Measurements from ENCODE around the gene GSK3B.
"Not testable (repeated sequence)": the region's sequence is repeated elsewhere in the genome, so short reads cannot be mapped to it uniquely, and the experiment has no call there.

Gene GSK3B

DNA sequence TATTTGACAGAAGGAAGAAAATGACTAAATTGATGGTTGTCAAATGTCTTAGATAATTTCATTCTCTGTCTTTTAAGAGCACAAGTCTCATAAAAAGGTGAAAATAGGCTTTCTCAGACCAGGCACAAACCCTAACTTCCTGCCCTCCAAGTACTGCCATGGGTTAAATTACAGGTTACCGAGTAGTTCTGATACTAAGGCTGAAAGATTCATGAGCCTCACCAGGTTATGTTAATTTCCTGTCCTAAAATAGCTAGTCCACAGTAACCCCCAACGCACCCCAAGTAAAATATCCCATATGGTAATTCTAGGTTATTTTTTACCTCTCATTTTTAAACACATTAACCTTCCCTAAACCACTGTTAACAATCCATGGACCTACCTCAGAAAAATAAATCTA, 42.0 kb downstream of the GSK3B start:
- ATAC-seq = peak in 1 of 2 donors; percentile 44

DNA sequence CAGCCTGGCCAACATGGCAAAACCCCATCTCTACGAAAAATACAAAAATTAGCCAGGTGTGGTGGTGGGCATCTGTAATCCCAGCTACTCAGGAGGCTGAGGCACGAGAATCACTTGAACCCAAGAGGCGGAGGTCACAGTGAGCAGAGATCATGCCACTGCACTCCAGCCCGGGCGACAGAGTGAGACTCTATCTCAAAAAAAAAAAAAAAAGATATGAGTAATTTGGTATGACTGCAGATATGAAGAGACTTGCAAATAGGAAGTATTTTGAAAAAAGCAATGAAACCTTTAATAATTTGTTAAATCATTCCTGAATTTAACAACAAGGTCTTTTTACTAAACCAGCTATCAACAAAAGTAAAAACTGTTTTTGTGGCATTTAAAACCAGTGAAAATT, 42.7 kb downstream of the GSK3B start:
- ATAC-seq = not testable (repeated sequence)

DNA sequence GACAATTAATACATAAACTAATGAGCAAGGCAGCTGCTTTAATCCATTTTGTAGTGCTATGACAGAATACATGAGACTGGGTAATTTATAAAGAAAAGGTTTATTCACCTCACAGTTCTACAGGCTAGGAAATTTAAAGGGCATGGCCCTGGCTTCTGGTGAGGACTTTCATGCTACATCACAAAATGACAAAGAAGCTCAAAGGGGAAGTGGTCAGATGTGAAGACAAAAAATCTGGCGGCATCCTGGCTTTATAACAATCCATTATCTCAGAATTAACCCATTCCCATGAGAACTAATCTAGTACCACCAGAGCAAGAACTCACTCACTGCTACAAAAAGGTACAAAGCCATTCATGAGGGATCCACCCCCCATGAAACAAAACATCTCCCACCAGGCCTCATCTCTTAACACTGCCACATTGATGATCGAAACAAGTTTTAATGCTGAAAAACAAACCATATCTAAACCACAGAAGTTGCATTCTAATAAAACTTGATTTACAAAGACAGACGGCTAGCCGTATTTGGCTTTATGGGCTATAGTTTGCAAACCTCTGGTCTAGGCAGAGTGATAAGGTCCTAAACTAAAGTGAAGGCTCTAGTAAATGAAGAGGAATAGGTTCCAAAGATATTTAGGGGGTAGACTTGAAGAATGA, 44.2 kb downstream of the GSK3B start:
- no peak for ATAC-seq

DNA sequence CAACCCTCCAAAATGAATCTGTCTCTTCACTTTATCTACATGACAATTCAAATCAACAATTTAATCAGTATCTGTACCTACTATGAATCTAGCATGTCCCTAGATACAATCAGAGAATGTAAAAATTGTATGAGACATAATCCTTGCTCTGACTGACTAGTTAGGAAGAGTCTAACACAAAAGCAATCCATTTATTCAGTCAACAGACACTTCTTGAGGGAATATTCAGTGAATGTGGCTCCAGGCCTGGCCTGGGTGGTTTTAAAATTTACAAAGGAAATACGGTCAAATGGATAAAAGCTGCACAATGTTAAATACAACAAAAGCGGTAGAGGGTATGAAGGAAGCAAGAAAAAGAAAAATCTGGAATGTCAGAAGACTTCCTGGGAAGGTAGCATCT, 45.2 kb downstream of the GSK3B start:
- no peak for ATAC-seq

DNA sequence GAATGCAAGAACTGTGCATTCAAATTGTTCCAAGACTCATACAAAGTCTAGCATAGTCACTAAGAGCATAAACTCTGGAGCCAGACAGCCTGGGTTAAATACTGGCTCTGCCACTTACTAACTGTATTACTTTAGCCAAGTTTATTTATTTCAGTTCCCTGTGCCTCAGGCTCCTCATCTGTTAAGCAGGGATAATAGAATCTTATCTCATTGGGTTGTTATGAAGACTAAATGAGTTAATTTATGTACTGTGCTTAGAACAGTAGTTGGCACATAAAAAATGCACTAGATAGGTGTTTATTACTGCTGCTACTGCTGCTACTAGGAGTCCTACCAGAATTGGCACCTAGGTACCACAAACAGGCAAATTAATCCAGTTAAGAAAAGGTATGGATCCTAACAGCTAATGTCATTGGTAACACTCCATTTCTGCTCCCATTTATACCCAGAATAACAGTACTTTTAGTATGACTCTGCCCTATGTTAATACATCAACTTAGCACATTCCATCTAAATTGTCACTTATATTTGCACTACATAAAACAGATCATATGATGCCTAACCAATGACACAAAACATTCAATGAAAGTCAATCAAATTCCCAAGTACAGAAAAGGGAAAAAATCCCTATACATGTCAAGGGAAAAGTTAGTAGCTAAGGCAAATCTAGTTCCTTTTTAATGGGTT, 45.7 kb downstream of the GSK3B start:
- no peak for ATAC-seq

DNA sequence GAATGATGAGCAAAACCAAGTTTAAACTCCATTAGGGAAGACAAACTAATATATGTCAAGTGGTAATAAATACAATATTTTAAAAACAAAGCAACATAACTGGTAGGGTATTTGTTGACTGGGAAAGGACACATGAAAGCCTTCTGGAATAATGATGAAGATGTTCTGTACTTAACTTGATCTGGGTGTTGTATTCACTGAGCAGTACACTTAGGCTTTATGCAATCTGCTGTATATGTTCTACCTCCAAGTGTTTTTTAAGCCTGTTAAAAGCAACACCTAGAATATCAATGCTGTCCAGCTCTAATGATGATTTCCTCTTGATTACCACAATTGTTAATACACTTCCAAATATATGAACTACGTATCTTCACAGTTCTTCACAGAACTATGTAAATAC, 46.6 kb downstream of the GSK3B start:
- ATAC-seq = no peak

DNA sequence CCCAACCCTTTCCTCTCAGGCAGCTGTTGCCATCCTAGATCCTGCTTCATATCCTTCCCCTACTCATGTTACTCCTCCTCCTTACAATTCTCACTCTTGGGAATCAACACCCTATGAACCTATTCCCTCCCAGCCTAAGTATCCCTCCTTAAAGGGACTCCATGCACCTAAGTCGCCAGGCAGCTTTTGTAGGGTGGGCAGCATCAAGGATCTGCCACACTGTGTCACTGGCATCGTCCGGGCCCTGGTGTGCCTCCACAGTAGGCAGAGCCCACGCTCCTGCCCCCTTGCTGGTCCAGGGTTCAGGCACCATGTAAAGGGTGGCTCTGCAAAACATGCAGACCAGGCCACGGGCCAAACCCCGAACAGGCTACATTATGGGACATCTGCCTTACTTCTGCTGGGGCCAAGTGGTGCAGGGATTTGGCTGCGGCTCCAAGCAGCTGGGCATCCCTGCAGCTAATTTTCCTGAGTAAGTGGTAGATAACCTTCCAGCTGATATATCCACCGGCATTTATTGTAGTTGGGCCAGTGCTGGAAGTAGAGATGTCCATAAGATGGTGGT, 53.4 kb downstream of the GSK3B start:
- no peak for ATAC-seq

DNA sequence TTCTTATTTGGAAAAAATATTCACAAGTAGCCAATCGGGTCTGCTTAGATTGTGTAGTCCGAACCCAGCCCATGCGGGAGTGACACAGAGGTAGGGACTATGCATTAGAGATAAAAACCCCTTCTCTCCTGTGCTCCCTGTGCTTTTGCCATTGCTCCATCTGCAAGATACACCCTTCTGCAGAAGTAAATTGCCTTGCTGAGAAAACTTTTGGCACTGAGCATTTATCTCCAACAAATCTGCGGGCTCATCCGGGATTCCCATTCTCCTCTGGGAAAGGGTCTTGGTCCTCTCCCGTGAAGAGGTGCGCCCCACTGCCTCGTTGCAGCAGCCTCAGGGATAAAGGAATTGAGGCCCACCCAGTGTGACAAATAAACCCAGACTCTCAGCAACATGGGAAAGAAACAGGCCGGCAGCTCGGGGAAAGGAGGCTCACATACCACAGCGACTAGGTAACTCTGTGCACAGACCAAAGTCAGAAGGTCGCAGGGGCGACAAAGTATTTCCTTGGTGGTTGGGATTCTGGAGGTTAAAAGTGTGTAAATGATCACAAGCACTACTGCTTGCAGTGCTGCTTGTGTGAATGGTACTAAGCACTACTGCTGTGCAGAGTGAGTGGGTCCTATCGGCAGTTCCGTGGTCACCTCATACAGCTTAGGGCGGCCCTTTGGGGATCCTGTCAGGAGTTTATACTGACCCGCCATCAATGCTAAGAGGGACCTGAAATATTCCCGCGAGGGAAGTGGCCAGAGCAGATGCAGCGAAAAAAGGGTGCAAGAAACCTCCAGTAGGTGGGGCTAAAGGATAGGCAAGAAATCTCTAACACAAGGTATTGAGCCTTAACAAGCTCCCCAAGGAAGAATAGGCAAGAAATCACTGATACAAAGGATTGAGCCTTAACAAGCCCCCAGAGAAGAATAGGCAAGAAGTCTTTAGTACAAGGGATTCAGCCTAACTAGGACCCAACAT, 54.3 kb downstream of the GSK3B start:
- no peak for ATAC-seq

DNA sequence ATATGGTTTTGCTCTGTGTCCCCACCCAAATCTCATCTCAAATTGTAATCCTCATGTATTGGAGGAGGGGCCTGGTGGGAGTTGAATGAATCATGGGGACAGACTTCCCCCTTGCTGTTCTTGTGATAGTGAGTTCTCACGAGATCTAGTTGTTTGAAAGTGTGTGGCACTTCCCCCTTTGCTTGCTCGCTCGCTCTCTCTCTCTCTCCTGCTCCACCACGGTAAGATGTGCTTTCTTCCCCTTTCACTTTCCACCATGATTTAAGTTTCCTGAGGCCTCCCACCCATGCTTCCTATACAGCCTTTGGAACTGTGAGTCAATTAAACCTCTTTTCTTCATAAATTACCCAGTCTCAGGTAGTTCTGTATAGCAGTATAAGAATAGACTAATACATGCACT, 60.7 kb downstream of the GSK3B start:
- no peak for ATAC-seq

DNA sequence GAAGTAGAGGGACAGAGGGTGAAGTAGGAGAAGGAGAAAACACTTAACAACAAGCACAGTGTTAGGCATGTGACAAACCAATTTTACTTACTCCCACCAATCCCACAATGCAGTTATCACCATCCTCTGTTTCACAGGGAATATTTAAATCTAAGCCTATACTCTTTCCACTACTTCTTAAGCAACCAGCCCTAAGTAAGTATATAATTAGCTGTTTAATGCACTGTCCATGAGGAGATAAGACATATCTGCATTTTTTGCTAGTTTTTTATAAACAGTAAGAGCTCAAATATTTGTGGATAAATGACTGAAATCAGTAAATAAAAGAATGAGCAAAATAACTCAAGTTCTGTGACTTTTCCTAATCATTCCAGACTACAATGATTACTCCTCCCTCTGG, 62.7 kb downstream of the GSK3B start:
- no peak for ATAC-seq

DNA sequence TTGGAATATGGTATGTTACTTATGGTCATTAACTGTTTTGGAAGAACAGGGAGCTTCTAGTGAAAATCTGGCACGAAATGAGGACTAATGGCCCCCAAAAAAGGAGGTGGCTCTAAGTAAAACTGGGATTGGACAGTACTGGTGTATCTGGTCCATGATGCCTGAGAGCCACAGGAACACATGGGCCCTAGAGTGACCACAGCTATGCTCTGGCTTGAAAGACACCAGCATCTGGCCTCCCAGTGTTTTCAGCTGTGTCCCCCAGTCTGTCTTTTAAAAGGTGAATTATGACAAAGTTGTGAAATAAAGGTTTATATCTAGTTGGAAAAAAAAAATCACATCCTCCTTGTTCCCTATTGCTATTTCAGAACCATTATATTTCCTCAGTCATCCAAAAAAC, 64.5 kb downstream of the GSK3B start:
- ATAC-seq = no peak

DNA sequence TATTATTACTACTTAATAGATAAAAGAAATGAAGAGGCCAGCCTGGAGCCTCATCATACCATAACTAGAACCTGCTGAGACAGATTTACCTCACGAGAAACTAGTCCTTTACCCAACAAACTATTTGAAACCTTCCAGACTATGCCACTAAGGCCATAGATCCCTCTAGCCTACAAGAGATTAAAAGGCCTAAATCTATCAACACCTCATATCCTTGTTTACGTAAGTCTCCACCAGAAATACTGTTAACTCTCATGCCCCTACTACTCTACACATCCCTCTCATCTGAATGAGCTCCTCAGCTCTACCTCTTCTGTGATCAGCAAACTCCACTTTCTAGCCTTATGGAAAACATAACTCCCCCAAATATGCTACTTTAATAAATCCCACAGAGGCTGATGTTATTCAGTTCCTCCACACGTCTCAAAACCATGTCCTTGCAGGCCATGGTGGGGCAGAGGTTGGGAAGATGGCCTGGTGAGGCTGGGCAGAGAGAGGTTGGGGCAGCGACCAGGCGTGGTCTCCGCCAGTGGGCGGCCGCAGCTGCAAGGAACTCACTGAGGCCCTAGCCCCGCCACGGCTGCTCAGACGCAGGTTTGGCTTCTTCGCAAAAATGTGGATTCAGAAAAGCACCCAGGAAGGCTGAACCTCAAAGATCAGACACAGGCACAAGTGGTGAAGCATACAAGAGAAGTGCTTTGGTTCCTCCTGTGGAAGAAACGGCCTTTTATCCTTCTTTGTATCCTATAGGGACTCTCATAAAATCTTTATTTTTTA, 65.8 kb downstream of the GSK3B start:
- no peak for ATAC-seq

DNA sequence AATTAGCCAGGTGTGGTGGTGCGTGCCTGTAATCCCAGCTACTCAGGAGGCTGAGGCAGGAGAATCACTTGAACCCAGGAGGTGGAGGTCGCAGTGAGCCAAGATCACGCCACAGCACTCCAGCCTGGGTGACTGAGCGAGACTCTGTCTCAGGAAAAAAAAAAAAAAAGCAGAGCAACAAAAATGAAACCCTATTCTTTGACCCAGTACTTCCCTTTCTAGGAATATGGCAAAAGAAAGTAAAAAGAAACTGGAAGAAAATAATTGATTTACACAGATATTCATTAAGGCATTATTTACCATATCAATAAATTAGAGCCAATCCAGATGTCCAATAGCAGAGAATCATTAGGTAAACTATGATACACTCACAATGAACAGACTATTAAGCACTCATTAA, 67.0 kb downstream of the GSK3B start:
- no peak for ATAC-seq

DNA sequence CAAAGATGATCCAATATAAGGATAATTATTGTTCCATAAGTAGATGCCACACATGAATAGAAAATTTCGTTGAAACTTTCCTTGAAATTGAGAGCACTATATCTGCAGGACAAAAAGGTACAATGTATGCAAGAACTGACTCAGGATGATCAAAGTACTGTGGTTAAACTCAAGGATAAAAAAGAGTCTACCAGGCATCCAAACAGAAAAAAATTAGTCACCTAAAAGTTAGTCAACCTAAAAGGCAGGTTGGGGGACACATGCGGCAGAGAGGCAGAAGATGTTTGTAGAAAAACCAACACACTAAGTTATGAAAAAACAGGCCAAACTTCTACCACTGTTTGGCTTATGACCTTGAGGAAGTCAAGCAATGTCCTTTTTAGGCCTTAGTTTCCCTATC, 68.7 kb downstream of the GSK3B start:
- peak; percentile 68 to 92 for ATAC-seq

DNA sequence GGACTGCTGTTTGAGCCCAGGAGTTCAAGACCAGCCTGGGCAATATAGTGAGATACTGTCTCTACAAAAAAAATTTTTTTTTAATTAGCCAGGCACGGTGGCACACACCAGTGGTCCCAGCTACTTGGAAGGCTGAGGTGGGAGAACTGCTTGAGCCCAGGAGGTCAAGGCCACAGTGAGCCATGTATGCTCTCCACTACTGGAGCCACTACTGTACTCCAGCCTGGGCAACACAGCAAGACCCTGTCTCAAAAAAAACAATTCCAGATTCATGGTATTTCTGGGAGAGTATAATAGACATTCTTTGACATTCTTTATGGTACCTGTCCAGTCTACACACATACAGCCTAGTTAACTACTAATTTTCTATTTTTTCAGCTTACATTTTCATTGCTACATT, 70.1 kb downstream of the GSK3B start:
- ATAC-seq = no peak

DNA sequence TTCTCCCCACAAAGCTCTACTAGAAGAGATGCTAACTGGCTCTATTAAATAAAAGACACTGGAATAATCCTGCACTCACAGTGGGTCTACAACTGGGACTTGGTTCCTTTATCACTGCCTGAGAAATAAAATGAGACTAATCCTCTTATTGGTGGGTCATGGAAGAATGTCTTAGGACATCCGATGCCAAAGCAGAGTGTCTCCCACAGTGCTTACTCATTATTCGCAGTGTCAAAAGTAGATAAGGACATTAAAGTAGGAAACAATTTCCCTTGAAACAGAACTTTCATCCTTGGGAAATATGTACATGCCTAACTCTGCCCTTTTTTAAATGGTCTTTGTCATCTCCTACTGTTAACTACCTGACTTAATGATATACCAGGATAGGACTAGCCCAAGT, 71.5 kb downstream of the GSK3B start:
- no peak for ATAC-seq

DNA sequence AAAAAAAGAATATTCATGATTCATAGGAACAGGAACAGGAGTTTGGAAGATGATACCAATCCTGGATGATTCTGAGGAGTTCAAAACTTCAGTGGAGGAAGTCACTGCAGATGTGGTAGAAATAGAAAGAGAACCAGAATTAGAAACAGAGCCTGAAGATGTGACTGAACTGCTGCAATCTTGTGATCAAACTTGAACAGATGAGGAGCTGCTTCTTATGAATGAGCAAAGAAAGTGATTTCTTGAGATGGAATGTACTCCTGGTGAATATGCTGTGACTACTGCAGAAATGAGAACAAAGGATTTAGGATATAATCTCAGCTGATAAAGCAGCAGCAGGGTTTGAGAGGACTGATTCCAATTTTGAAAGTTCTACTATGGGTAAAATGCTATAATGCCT, 72.7 kb downstream of the GSK3B start:
- no peak for ATAC-seq

DNA sequence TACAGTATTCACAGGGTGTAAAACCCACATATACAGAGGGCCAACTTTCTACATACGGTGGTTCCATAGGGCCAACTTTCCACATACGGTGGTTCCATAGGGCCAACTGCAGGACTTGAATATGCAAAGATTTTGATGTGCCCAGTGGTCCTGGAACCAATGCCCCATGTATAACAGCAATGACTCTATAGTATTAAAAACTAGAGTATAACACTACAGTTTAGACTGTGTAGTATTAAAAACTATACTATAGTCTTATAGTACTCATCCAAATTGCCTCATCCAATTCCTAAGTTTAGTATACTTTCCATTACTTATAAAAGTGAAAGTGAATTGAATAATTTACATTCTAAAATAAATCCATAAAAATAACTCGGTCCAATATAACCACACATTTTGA, 75.9 kb downstream of the GSK3B start:
- ATAC-seq = no peak

DNA sequence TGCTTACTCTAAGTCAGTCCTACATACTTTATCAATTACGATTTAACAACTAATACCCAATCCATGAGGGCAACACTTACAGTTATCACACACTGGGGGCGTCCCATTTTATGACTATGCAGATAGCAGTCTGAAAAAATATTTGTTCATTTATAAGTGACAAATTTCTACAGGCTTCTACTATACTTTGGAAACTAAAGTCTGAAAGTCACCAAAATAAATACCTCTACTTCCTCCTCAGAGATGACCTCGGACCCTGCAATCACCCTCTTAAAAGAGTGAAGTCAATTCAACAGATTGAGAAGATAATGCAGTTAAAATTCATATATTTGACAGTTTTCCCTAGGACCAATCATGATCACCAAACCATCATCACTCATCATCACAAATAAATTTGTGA, 76.6 kb downstream of the GSK3B start:
- no peak for ATAC-seq

DNA sequence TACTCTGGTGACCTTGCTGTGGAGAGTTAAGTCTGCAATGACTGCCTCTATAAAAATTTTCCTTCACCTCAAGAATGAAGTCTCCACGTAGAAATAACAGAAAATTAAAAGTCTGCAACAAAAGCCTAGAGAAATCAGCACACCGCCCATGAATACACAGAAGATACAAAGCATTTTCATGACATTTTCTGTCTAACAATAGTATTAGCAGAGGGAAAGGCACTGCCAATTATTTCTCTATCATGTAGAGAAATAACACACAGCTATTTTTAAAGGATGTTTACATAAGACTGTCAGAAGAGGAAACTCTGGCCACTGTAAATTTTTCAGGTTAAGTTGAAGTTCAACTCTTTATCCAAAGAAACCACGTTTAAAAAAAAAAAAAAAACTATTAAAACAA, 80.8 kb downstream of the GSK3B start:
- ATAC-seq = no peak

DNA sequence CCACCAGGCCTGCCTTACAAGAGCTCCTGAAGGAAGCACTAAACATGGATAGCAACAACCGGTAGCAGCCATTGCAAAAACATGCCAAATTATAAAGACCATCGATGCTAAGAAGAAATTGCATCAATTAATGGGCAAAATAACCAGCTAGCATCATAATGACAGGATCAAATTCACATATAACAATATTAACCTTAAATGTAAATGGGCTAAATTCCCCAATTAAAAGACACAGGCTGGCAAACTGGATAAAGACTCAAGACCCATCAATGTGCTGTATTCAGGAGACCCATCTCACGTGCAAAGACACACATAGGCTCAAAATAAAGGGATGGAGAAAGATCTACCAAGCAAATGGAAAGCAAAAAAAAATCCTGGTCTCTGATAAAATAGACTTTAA, 88.5 kb downstream of the GSK3B start:
- ATAC-seq = not testable (repeated sequence)

DNA sequence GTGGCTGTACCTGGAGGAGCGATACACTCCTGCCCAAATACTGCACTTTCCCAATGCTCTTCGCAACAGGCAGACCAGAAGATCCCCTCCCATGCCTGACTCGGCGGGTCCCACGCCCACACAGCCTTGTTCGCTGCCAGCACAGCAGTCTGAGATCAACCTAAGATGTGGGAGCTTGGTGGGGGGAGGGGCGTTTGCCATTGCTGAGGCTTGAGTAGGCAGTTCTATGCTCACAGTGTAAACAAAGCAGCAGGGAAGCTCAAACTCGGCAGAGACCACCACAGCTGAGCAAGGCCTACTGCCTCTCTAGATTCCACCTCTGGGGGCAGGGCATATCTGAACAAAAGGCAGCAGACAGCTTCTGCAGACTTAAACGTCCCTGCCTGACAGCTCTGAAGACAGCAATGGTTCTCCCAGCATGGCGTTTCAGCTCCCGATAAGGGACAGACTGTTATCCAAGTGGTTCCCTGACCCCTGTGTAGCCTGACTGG, 90.2 kb downstream of the GSK3B start:
- not testable (repeated sequence) for ATAC-seq
